Vagina (tissue), 2 donors: ENCODE results near the gene FAXDC2.

Experiments used
- CTCF ChIP-seq, 3 experiments: fragments of 450-650 bp in 2 of 3; fragments of 200-600 bp in 1 of 3; sonication (generic) in 1 of 3; IDR thresholded peaks; one replicate each; pipeline ENCODE4 v1.5.1; 2017 to 2019; ENCODE audit warnings: antibody characterized with exemption in 3 of 3, mild to moderate bottlenecking in 2 of 3, moderate library complexity in 2 of 3
- POLR2A ChIP-seq, 2 donors: fragments of 450-650 bp; IDR thresholded peaks; one replicate each; pipeline ENCODE4 v1.6.1; 2017; ENCODE audit warnings: antibody characterized with exemption in 2 of 2, mild to moderate bottlenecking in 2 of 2, moderate library complexity in 2 of 2
- POLR2AphosphoS5 ChIP-seq, 2 donors: sonication (generic); formaldehyde crosslinking; IDR thresholded peaks; one replicate each; pipeline ENCODE4 v1.9.0; 2017; ENCODE audit warnings: antibody characterized with exemption in 2 of 2, mild to moderate bottlenecking in 2 of 2, low read depth in 1 of 2; ENCODE audit not compliant: insufficient read depth in 1 of 2

- TF ChIP-seq CTCF (IDR thresholded peaks at IDR 0.05) (no peak), POLR2A (IDR thresholded peaks at IDR 0.05) (no peak), POLR2AphosphoS5 (IDR thresholded peaks at IDR 0.05; ENCODE audit: insufficient read depth in 1 of 2, low read depth in 1 of 2) (no peak)
These were observed 39.2 kb downstream of the FAXDC2 start for GRCh38 chr5:154811239-154811638.
